Muscle of leg (tissue), 11 donors: ENCODE measurements around the gene DERL3. TPM values are rescaled to one million over a fixed set of nuclear protein-coding genes. Genes with fewer than 3 reads are reported as not detected.

ENCODE experiments used
- DNase-seq: peaks from one replicate; pipeline ENCODE4 v3.0.0; 2013
- H3K27ac ChIP-seq: one replicate; pipeline ENCODE4 v1.5.1; 2013; ENCODE audit warnings: mild to moderate bottlenecking, low read length, control low read depth
- H3K27me3 ChIP-seq: one replicate; pipeline ENCODE4 v1.6.1; 2013; ENCODE audit warnings: low read length; ENCODE audit not compliant: control insufficient read depth, insufficient read depth
- H3K36me3 ChIP-seq: one replicate; pipeline ENCODE4 v1.6.1; 2013; ENCODE audit warnings: low read length; ENCODE audit not compliant: control insufficient read depth, insufficient read depth
- H3K4me1 ChIP-seq: one replicate; pipeline ENCODE4 v1.6.1; 2013; ENCODE audit warnings: low read length; ENCODE audit not compliant: control insufficient read depth, insufficient read depth
- H3K4me3 ChIP-seq: one replicate; pipeline ENCODE4 v1.5.1; 2013; ENCODE audit warnings: low read length, control low read depth
- H3K9me3 ChIP-seq: replicated peaks from 2 replicates; pipeline ENCODE4 v1.6.1; 2013; ENCODE audit warnings: low read depth, low read length; ENCODE audit not compliant: control insufficient read depth
- WGBS: methylation state at CpG from one replicate; pipeline ENCODE4 v1.1.5; 2013; ENCODE audit warnings: missing lambda C conversion rate; ENCODE audit not compliant: insufficient coverage; 5-methylcytosine and 5-hydroxymethylcytosine counted together
- polyA plus RNA-seq, 8 donors: library from polyadenylated mRNA; unstranded; fragments of 120-200 nt; gene quantifications; one replicate each; pipeline versions ENCODE4 v1.2.1 to v1.2.3, GENCODE V29; 2013; ENCODE audit warnings: inconsistent platforms in 1 of 8, low replicate concordance in 1 of 8; ENCODE audit not compliant: insufficient read length in 8 of 8, insufficient read depth in 1 of 8
- total RNA-seq: library from RNA; stranded (reverse); fragments of 120-200 nt; gene quantifications from one replicate; pipeline ENCODE4 v1.2.4, GENCODE V29; 2013

Gene DERL3
- total and polyA plus RNA-seq, 9 donors, result 0.62 to 1.8 (median 1.5) TPM

GRCh38 chr22:23837496-23837859 is 1.3 kb downstream of the DERL3 start:
- H3K9me3 ChIP-seq, result no peaks in the 10 kb centered on the region
- no peak overlapping the region for H3K4me3 ChIP-seq
- DNase-seq, result no peak
- H3K27ac ChIP-seq, result no peak overlapping the region
- 68% methylated on average over 12 of the region's 12 CpGs for WGBS
- H3K36me3 ChIP-seq, result peaks cover 43% of the 10 kb centered on the region
- peaks cover 72% of the 10 kb centered on the region for H3K4me1 ChIP-seq
- peaks cover 3% of the 10 kb centered on the region for H3K27me3 ChIP-seq

- Histone ChIP-seq H3K4me1 (peaks cover 71% of the 10 kb centered on the region), H3K9me3 (no peaks in the 10 kb centered on the region), H3K27ac (no peak overlapping the region), H3K36me3 (peaks cover 47% of the 10 kb centered on the region), H3K27me3 (peaks cover 3% of the 10 kb centered on the region), H3K4me3 (no peak overlapping the region)
- 57% methylated on average over 6 of the region's 12 CpGs for WGBS
- DNase-seq, result peak; percentile 13
Measured at GRCh38 chr22:23836692-23837495, 1.9 kb downstream of the DERL3 start.

GRCh38 chr22:23836281-23836680 is 2.5 kb downstream of the DERL3 start:
- DNase-seq, result no peak
- H3K4me1 ChIP-seq, result peaks cover 68% of the 10 kb centered on the region
- 82% methylated on average over 4 of the region's 5 CpGs for WGBS

GRCh38 chr22:23835484-23836144 is 3.2 kb downstream of the DERL3 start:
- peaks cover 58% of the 10 kb centered on the region for H3K36me3 ChIP-seq
- DNase-seq, result no peak
- H3K9me3 ChIP-seq, result no peaks in the 10 kb centered on the region
- H3K27ac ChIP-seq, result peak overlapping the region; percentile 55
- no peak overlapping the region for H3K4me3 ChIP-seq
- peaks cover 3% of the 10 kb centered on the region for H3K27me3 ChIP-seq
- peaks cover 66% of the 10 kb centered on the region for H3K4me1 ChIP-seq
- WGBS, result 55% methylated on average over 7 of the region's 11 CpGs

More at GRCh38 chr22:23836281-23836680, 2.5 kb downstream of the DERL3 start:
- no peak overlapping the region for H3K27ac ChIP-seq
- H3K36me3 ChIP-seq, result peaks cover 53% of the 10 kb centered on the region
- no peak overlapping the region for H3K4me3 ChIP-seq
- peaks cover 3% of the 10 kb centered on the region for H3K27me3 ChIP-seq
- H3K9me3 ChIP-seq, result no peaks in the 10 kb centered on the region

- peaks cover 66% of the 10 kb centered on the region for H3K4me1 ChIP-seq
- WGBS, result 76% methylated on average over 9 of the region's 10 CpGs
- peak; percentile 57 for DNase-seq
- peak overlapping the region; percentile 55 for H3K27ac ChIP-seq
- H3K36me3 ChIP-seq, result peaks cover 58% of the 10 kb centered on the region
- no peak overlapping the region for H3K4me3 ChIP-seq
- H3K9me3 ChIP-seq, result no peaks in the 10 kb centered on the region
- H3K27me3 ChIP-seq, result peaks cover 3% of the 10 kb centered on the region
Measured at GRCh38 chr22:23834793-23835483, 3.9 kb downstream of the DERL3 start.

- Histone ChIP-seq H3K4me3 (no peak overlapping the region), H3K27ac (peak overlapping the region; percentile 55), H3K4me1 (peaks cover 63% of the 10 kb centered on the region)
Measured at GRCh38 chr22:23834406-23834792, 4.4 kb downstream of the DERL3 start.

GRCh38 chr22:23833911-23834317 is 4.9 kb downstream of the DERL3 start:
- no peak overlapping the region for H3K4me3 ChIP-seq
- peaks cover 2% of the 10 kb centered on the region for H3K27me3 ChIP-seq
- H3K36me3 ChIP-seq, result peaks cover 63% of the 10 kb centered on the region
- peaks cover 5% of the 10 kb centered on the region for H3K9me3 ChIP-seq
- WGBS, result 73% methylated on average over 4 of the region's 13 CpGs
- H3K27ac ChIP-seq, result no peak overlapping the region
- no peak for DNase-seq
- peaks cover 58% of the 10 kb centered on the region for H3K4me1 ChIP-seq

More at GRCh38 chr22:23834406-23834792, 4.4 kb downstream of the DERL3 start:
- WGBS, result no CpG with 5 or more reads among the region's 3 CpGs
- peaks cover 59% of the 10 kb centered on the region for H3K36me3 ChIP-seq
- H3K27me3 ChIP-seq, result peaks cover 2% of the 10 kb centered on the region
- H3K9me3 ChIP-seq, result peaks cover under 1% of the 10 kb centered on the region
- DNase-seq, result no peak

GRCh38 chr22:23833017-23833751 is 5.6 kb downstream of the DERL3 start:
- no peak overlapping the region for H3K27ac ChIP-seq

GRCh38 chr22:23832226-23833016 is 6.4 kb downstream of the DERL3 start:
- H3K4me3 ChIP-seq, result no peak overlapping the region
- peaks cover 70% of the 10 kb centered on the region for H3K36me3 ChIP-seq
- peaks cover 47% of the 10 kb centered on the region for H3K4me1 ChIP-seq
- no peak for DNase-seq
- H3K27ac ChIP-seq, result no peak overlapping the region
- 62% methylated on average over 10 of the region's 11 CpGs for WGBS
- H3K27me3 ChIP-seq, result no peaks in the 10 kb centered on the region
- peaks cover 9% of the 10 kb centered on the region for H3K9me3 ChIP-seq

More at GRCh38 chr22:23833017-23833751, 5.6 kb downstream of the DERL3 start:
- H3K36me3 ChIP-seq, result peaks cover 69% of the 10 kb centered on the region
- peaks cover 9% of the 10 kb centered on the region for H3K9me3 ChIP-seq
- peaks cover 50% of the 10 kb centered on the region for H3K4me1 ChIP-seq
- WGBS, result 86% methylated on average over 12 of the region's 16 CpGs
- DNase-seq, result no peak
- H3K4me3 ChIP-seq, result no peak overlapping the region
- no peaks in the 10 kb centered on the region for H3K27me3 ChIP-seq
